Stimulated activated CD8-positive, alpha-beta memory T cell treated with anti-CD3 and anti-CD28 coated beads, Interleukin-7, amount 100 ng/mL, for 24 hours (primary cell): ENCODE measurements around the gene RB1.
"Not testable (repeated sequence)": the region's sequence is repeated elsewhere in the genome, so short reads cannot be mapped to it uniquely, and the experiment has no call there.

Source experiments
- DNase-seq: peaks from one replicate; pipeline ENCODE4 v3.0.0-alpha.2; 2020; ENCODE audit warnings: low read depth

Gene RB1

GRCh38 chr13:48299591-48299990 lies 4.0 kb upstream of the RB1 start:
- no peak for DNase-seq

- DNase-seq, result no peak
Measured at GRCh38 chr13:48302871-48303358, 636 bp upstream of the RB1 start.

GRCh38 chr13:48304143-48304876 lies 759 bp downstream of the RB1 start:
- DNase-seq, result no peak

GRCh38 chr13:48311223-48311622 lies 7.7 kb downstream of the RB1 start:
- DNase-seq, result no peak

- no peak for DNase-seq
Measured at GRCh38 chr13:48315969-48316650, 12.6 kb downstream of the RB1 start.

GRCh38 chr13:48316826-48317510 lies 13.4 kb downstream of the RB1 start:
- no peak for DNase-seq

GRCh38 chr13:48317511-48318376 lies 14.2 kb downstream of the RB1 start:
- no peak for DNase-seq

- DNase-seq, result no peak
Measured at GRCh38 chr13:48318377-48318811, 14.8 kb downstream of the RB1 start.

GRCh38 chr13:48318821-48319511 lies 15.4 kb downstream of the RB1 start:
- DNase-seq, result no peak

GRCh38 chr13:48319531-48320398 lies 16.2 kb downstream of the RB1 start:
- DNase-seq, result no peak

GRCh38 chr13:48320399-48320790 lies 16.8 kb downstream of the RB1 start:
- DNase-seq, result no peak

- DNase-seq, result no peak
Measured at GRCh38 chr13:48320891-48321510, 17.4 kb downstream of the RB1 start.

GRCh38 chr13:48322294-48322693 lies 18.7 kb downstream of the RB1 start:
- DNase-seq, result no peak

GRCh38 chr13:48333976-48334375 lies 30.4 kb downstream of the RB1 start:
- DNase-seq, result no peak

- no peak for DNase-seq
Measured at GRCh38 chr13:48334534-48335127, 31.1 kb downstream of the RB1 start.

GRCh38 chr13:48339198-48339597 lies 35.6 kb downstream of the RB1 start:
- DNase-seq, result not testable (repeated sequence)

GRCh38 chr13:48344264-48344663 lies 40.7 kb downstream of the RB1 start:
- DNase-seq, result no peak

GRCh38 chr13:48346583-48346982 lies 43.0 kb downstream of the RB1 start:
- DNase-seq, result no peak

- no peak for DNase-seq
Measured at GRCh38 chr13:48349525-48349924, 46.0 kb downstream of the RB1 start.
